GM21515 (cell line): Measurements from ENCODE around the gene RASA3.
"Not testable (repeated sequence)": the region's sequence is repeated elsewhere in the genome, so short reads cannot be mapped to it uniquely, and the experiment has no call there.

ENCODE experiments used
- ATAC-seq: cut with Tn5 transposase; IDR thresholded peaks from one replicate; pipeline ENCODE4 v1.9.1; 2021; ENCODE audit not compliant: unreplicated experiment

The RASA3 gene

GRCh38 chr13:114143806-114144605 is 11.6 kb upstream of the RASA3 start:
- no peak for ATAC-seq

- ATAC-seq = no peak
These were observed 10.4 kb upstream of the RASA3 start for GRCh38 chr13:114142640-114143490.

GRCh38 chr13:114142137-114142550 is 9.7 kb upstream of the RASA3 start:
- no peak for ATAC-seq

GRCh38 chr13:114141261-114141996 is 9.0 kb upstream of the RASA3 start:
- ATAC-seq = no peak

- ATAC-seq = no peak
These were observed 8.5 kb upstream of the RASA3 start for GRCh38 chr13:114140906-114141250.

GRCh38 chr13:114140131-114140905 is 7.9 kb upstream of the RASA3 start:
- ATAC-seq = no peak

- ATAC-seq = no peak
These were observed 4.2 kb upstream of the RASA3 start for GRCh38 chr13:114136576-114136975.

- no peak for ATAC-seq
These were observed 3.3 kb upstream of the RASA3 start for GRCh38 chr13:114135731-114136171.

- ATAC-seq = no peak
These were observed 2.7 kb upstream of the RASA3 start for GRCh38 chr13:114134944-114135610.

- ATAC-seq = no peak
These were observed 1.9 kb upstream of the RASA3 start for GRCh38 chr13:114134111-114134943.

GRCh38 chr13:114133552-114133951 is 1.1 kb upstream of the RASA3 start:
- ATAC-seq = not testable (repeated sequence)

- not testable (repeated sequence) for ATAC-seq
These were observed 703 bp upstream of the RASA3 start for GRCh38 chr13:114133126-114133525.

GRCh38 chr13:114131583-114132418 is 622 bp downstream of the RASA3 start:
- peak; percentile 9 for ATAC-seq

- no peak for ATAC-seq
These were observed 1.4 kb downstream of the RASA3 start for GRCh38 chr13:114130837-114131582.

- no peak for ATAC-seq
These were observed 2.1 kb downstream of the RASA3 start for GRCh38 chr13:114130131-114130836.

GRCh38 chr13:114129649-114130062 is 2.8 kb downstream of the RASA3 start:
- ATAC-seq = no peak
